SIG-M5 treated with dmso at 0.1 percent for 504 hours (cell line): ENCODE results near the gene EDEM2.
"Not testable (repeated sequence)": the region's sequence is repeated elsewhere in the genome, so short reads cannot be mapped to it uniquely, and the experiment has no call there.

ENCODE experiments used
- DNase-seq: peaks from one replicate; lab custom pipeline; 2025; ENCODE audit not compliant: unreplicated experiment; lab: John Stamatoyannopoulos, UW

EDEM2 gene

GRCh38 chr20:35146920-35147574, at the start of gene EDEM2:
Gene EDEM2 (minus strand): TSS chr20:35147336. CDS start chr20:35147258, 78 bp downstream.
- DNase-seq: peak; percentile 94

- DNase-seq: no peak
Measured at GRCh38 chr20:35196313-35196712, 49.2 kb upstream of the EDEM2 start.

DNA sequence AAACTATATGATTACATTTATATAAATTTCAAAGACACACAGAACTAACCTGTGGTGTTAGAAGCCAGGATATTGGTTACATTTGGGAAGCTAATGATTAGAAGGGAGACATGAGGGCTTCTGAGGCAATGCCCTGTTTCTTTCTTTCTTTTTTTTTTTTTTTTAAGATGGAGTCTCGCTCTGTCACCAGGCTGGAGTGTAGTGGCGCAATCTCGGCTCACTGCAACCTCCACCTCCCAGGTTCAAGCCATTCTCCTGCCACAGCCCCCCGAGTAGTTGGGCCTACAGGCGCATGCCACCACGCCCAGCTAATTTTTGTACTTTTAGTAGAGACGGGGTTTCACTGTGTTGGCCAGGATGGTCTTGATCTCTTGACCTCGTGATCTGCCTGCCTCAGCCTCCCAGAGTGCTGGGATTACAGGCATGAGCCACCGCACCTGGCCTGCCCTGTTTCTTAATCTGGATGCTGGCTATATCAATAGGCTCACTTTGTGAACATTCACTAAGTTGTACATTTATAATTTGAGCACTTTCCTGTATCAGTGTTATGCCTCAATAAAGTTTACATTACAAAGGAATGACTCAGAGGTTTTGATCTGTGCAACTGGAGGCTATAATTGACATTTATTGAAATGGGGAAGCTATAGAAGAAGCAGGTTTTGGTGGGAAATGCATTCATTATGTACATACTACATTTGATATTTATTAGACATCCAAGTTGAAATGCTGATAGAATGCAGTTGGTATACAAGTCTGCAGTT, 46.1 kb upstream of the EDEM2 start:
- DNase-seq: not testable (repeated sequence)

- DNase-seq: no peak
Measured at GRCh38 chr20:35192118-35192872, 45.2 kb upstream of the EDEM2 start.

GRCh38 chr20:35191419-35192117, 44.4 kb upstream of the EDEM2 start:
- no peak for DNase-seq

DNA sequence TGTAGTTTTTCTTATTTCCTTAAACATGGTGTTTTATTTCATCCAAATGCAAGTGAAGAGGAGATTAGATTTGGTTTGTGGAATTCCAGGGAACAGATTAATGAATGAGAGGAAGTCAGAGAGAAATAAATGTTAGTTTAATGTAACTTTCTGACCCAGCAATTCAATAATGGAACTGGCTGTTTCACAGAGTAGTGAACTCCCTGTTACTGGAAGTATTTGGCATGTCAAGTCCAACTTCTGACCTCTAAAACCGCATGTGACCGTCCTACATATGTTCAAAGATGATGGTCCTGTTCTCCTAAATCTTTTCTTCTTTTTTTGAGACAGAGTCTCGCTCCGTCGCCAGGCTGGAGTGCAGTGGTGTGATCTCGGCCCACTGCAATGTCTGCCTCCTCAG, 43.4 kb upstream of the EDEM2 start:
- no peak for DNase-seq

GRCh38 chr20:35189223-35189622, 42.1 kb upstream of the EDEM2 start:
- not testable (repeated sequence) for DNase-seq

- no peak for DNase-seq
Measured at GRCh38 chr20:35187584-35188190, 40.6 kb upstream of the EDEM2 start.

- not testable (repeated sequence) for DNase-seq
Measured at GRCh38 chr20:35186691-35187289, 39.7 kb upstream of the EDEM2 start.

- DNase-seq: no peak
Measured at GRCh38 chr20:35181731-35182130, 34.6 kb upstream of the EDEM2 start.

GRCh38 chr20:35180266-35180665, 33.1 kb upstream of the EDEM2 start:
- DNase-seq: no peak

DNA sequence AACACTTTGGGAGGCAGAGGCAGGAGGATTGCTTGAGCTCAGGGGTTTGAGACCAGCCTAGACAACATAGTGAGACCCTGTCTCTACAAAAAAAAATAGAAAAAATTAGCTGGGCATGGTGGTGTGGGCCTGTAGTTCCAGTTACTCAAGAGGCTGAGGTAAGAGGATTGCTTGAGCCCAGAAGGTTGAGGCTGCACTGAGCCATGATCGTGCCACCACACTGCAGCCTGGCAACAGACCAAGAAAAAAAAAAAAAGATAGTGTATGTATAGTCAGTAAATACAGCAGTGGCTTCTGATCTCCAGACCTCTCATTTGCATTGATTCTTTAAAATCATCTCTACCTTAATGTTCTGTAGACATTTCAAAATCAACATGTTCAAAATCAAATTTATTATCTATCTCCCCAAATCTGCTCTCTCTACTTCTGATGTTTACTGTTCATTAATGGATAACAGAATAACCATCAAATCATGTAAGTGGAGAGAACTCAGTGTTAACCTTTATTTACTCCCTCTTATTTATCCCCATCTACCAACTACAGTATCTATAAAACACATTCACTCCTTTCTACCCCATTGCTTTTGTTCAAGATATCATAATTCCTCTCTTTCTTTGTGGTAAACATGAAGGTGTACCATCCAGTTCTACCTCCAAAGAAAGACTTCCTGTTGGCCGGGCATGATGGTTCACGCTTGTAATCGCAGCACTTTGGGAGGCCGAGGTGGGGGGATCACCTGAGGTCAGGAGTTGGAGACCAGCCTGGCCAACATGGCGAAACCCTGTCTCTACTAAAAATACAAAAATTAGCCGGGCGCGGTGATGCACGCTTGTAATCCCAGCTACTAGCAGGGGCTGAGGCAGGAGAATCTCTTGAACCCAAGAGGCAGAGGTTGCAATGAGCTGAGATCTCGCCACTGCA, 32.4 kb upstream of the EDEM2 start:
- no peak for DNase-seq

GRCh38 chr20:35176132-35176531, 29.0 kb upstream of the EDEM2 start:
- DNase-seq: no peak

DNA sequence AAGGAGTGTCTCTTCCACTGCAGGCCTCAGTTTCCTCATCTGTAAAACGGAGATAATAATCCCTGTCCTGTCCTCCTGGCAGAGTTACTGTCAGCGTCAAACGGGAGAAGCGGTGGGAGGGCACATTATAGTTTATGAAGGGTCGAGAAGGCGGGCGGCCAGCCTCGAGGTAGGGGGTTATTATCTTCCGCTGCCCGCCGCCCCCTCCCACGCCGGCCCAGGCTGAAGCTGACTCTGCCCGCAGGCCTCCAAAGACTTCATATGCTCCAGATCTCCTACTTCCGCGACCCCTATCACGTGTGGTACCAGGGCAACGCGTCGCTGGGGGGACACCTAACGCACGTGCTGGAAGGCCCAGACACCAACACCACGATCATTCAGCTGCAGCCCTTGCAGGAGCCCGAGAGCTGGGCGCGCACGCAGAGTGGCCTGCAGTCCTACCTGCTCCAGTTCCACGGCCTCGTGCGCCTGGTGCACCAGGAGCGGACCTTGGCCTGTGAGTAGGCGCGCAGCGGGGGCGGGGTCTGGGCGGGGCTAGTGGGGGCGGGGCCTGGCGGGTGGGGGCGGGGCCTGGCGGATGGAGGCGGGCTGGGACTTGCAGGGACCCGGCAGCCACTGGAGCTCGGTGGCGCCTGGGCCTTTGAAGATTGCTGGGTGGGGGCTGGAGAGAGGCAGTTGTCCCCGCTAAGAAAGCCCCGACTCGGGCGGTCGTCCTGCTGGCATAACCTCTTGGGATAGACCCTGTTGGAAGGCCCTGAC, 27.5 kb upstream of the EDEM2 start:
- DNase-seq: no peak

DNA sequence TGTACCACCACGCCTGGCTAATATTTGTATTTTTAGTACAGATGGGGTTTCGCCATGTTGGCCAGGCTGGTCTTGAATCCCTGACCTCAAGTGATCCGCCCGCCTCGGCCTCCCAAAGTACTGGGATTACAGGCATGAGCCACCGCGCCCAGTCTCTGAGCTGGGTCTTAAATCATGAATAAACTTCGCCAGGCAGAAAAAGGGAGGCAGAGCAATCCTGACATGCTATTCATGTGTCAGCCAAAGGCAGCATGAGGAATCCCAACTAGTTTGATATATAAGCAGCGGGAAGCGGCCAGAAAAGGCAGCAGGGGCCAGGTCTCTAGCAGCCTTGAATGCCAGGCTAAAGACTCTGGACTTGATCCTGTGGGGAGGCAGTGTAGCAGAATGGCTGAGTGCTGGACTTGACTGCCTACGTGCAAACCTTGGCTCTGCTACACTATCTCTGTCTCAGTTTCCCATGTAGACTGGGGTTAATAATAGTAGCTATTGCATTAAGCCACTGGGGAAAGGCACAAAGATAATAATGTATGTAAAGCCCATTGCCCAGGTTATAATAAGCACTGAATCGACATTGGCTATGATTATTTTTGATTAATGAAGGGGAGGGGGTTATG, 26.5 kb upstream of the EDEM2 start:
- DNase-seq: no peak

GRCh38 chr20:35172434-35172806, 25.3 kb upstream of the EDEM2 start:
- DNase-seq: no peak

- peak; percentile 95 for DNase-seq
Measured at GRCh38 chr20:35171753-35172433, 24.8 kb upstream of the EDEM2 start, which contains the start of gene PROCR. Gene PROCR (plus strand): TSS chr20:35172072. CDS start chr20:35172155, 83 bp downstream.

GRCh38 chr20:35171438-35171752, 24.3 kb upstream of the EDEM2 start:
- no peak for DNase-seq
